GM12878 (cell line): ENCODE measurements around the gene TP73. TPM values are rescaled to one million over a fixed set of nuclear protein-coding genes. Genes with fewer than 3 reads are reported as not detected.

Source experiments
- ATAC-seq: fragments of 200-7000 bp; cut with Tn5 transposase; 3 replicates; pipeline ENCODE4 v1.9.1; 2020; ENCODE audit warnings: mild to moderate bottlenecking, moderate library complexity
- BruUV-seq: library from RNA; stranded (reverse); fragments of 400-500 nt; replicated peaks from 2 replicates; lab custom pipeline; 2021; lab: Mats Ljungman, UMichigan
- CTCF ChIA-PET: fragments of 300-600 bp; sonication (Branson Sonifier 250); formaldehyde crosslinking; extraction: SDS; loops from one replicate; lab custom pipeline; 2021; ENCODE audit warnings: inconsistent platforms; lab: Yijun Ruan, JAX
- POLR2A ChIA-PET: fragments of 350-600 bp; formaldehyde crosslinking; extraction: SDS; loops from one replicate; lab custom pipeline; 2021; ENCODE audit warnings: inconsistent platforms; lab: Charles Lee
- RAD21 ChIA-PET: fragments of 300-600 bp; sonication (Branson Sonifier 250); formaldehyde crosslinking; loops from one replicate; lab custom pipeline; 2023; ENCODE audit warnings: antibody characterized with exemption; ENCODE audit not compliant: unreplicated experiment; lab: Charles Lee
- SMC1A ChIA-PET: fragments of 300-600 bp; sonication (Branson Sonifier 250); formaldehyde crosslinking; loops from one replicate; lab custom pipeline; 2023; ENCODE audit not compliant: unreplicated experiment, uncharacterized antibody; lab: Charles Lee
- DNase-seq: peaks from one replicate; pipeline ENCODE4 v3.0.0-alpha.2; 2011; ENCODE audit warnings: low read depth, low spot score
- FAIRE-seq: peaks from 3 replicates; lab custom pipeline; 2011; peaks lifted over from hg19 to GRCh38; lab: Jason Lieb, UNC
- H2AFZ ChIP-seq: 2 replicates; pipeline ENCODE4 v1.6.0; 2011; ENCODE audit warnings: low read depth, low read length, control low read depth; ENCODE audit not compliant: control insufficient read depth
- H3K27ac ChIP-seq: 2 replicates; pipeline ENCODE4 v1.5.1; 2011; ENCODE audit warnings: control low read depth; ENCODE audit not compliant: control insufficient read depth, insufficient read depth
- H3K27me3 ChIP-seq, 2 experiments: replicated peaks in 1 of 2; 2 replicates each; pipeline versions ENCODE4 v1.6.0 to v1.6.1; 2011; ENCODE audit warnings: low read length in 1 of 2; ENCODE audit not compliant: control insufficient read depth in 2 of 2, insufficient read depth in 2 of 2
- H3K36me3 ChIP-seq, 2 experiments: 2 replicates each; pipeline ENCODE4 v1.5.1; 2011; ENCODE audit warnings: low read length in 1 of 2; ENCODE audit not compliant: control insufficient read depth in 2 of 2, insufficient read depth in 2 of 2
- H3K4me1 ChIP-seq: 2 replicates; pipeline ENCODE4 v1.6.1; 2011; ENCODE audit warnings: mild to moderate bottlenecking, low read length, moderate library complexity, mixed read lengths; ENCODE audit not compliant: control insufficient read depth, insufficient read depth
- H3K4me2 ChIP-seq: 2 replicates; pipeline ENCODE4 v1.6.0; 2011; ENCODE audit warnings: control low read depth; ENCODE audit not compliant: control insufficient read depth, insufficient read depth
- H3K4me3 ChIP-seq: fragments of 200-600 bp; sonication (generic); 2 replicates; pipeline ENCODE4 v1.5.1; 2016
- H3K79me2 ChIP-seq: 2 replicates; pipeline ENCODE4 v1.6.0; 2011; ENCODE audit warnings: low read length; ENCODE audit not compliant: control insufficient read depth, insufficient read depth
- H3K9ac ChIP-seq: 2 replicates; pipeline ENCODE4 v1.8.0; 2011; ENCODE audit warnings: low read length, control low read depth, mixed read lengths; ENCODE audit not compliant: control insufficient read depth, insufficient read depth
- H3K9me3 ChIP-seq: replicated peaks from 3 replicates; pipeline ENCODE4 v1.5.1; 2011; ENCODE audit warnings: mild to moderate bottlenecking, low read length; ENCODE audit not compliant: control insufficient read depth, insufficient read depth
- H4K20me1 ChIP-seq: 2 replicates; pipeline ENCODE4 v1.6.0; 2011; ENCODE audit not compliant: control insufficient read depth, insufficient read depth
- ASH2L ChIP-seq: fragments of 300-600, 200-600 bp; sonication (generic); IDR thresholded peaks from 2 replicates; pipeline ENCODE4 v1.6.1; 2017; ENCODE audit warnings: low read depth, mild to moderate bottlenecking, borderline replicate concordance
- BACH1 ChIP-seq: fragments of 450-650 bp; IDR thresholded peaks from 2 replicates; pipeline ENCODE4 v1.6.1; 2017; ENCODE audit warnings: mild to moderate bottlenecking, borderline replicate concordance
- BRCA1 ChIP-seq: IDR thresholded peaks from 2 replicates; pipeline ENCODE4 v1.6.1; 2011; ENCODE audit warnings: low read depth, low read length, improper control_type of control experiment
- CBX5 ChIP-seq: sonication (generic); IDR thresholded peaks from 2 replicates; pipeline ENCODE4 v1.6.1; 2016; ENCODE audit warnings: low read depth, moderate library complexity, mild to moderate bottlenecking, inconsistent platforms
- EZH2 ChIP-seq: IDR thresholded peaks from 2 replicates; pipeline ENCODE4 v1.6.1; 2012; ENCODE audit warnings: low read depth, mild to moderate bottlenecking, control low read depth, inconsistent platforms, low read length, borderline replicate concordance; ENCODE audit not compliant: control insufficient read depth
- POLR2A ChIP-seq: IDR thresholded peaks from 2 replicates; pipeline ENCODE4 v1.6.1; 2011; ENCODE audit warnings: low read depth, mild to moderate bottlenecking, low read length
- ZSCAN29 ChIP-seq: fragments of 450-650 bp; IDR thresholded peaks from 2 replicates; pipeline ENCODE4 v1.6.1; 2017; ENCODE audit warnings: mild to moderate bottlenecking, moderate library complexity
- WGBS: methylation state at CpG from one replicate; pipeline ENCODE4 v1.1.6; 2016; ENCODE audit warnings: low lambda C conversion rate; ENCODE audit not compliant: insufficient replicate concordance, insufficient coverage; ENCODE audit errors: missing lambda C conversion rate; 5-methylcytosine and 5-hydroxymethylcytosine counted together
- in situ Hi-C: fragments of 300-500 bp; cut with MboI; formaldehyde crosslinking; loops from 9 replicates; pipeline ENCODE4 v1.14.3; 2018; ENCODE audit warnings: mixed read lengths
- intact Hi-C: fragments of 100-400 bp; cut with micrococcal nuclease; formaldehyde crosslinking; loops from one replicate; pipeline ENCODE4 v1.14.2; 2022; ENCODE audit not compliant: unreplicated experiment
- polyA plus RNA-seq, 11 experiments: library from polyadenylated mRNA; depleted of rRNA in 4 of 11; unstranded in 6 of 11; stranded (reverse) in 5 of 11; fragments of >200 nt; fragmentation: Nextera tagmentation in 4 of 11; fragmentation: Illumina TruSeq in 1 of 11; extraction: Ambion mirVana in 4 of 11; extraction: Trizol in 1 of 11; gene quantifications; 1 replicate in 1 of 11; 2 replicates in 10 of 11; pipeline versions ENCODE4 v1.2.1 to v1.2.3, GENCODE V29; 2011 to 2016; ENCODE audit warnings: inconsistent platforms in 2 of 11, missing spikeins in 2 of 11, low read depth in 1 of 11
- total RNA-seq, 4 experiments: library from RNA; depleted of rRNA in 3 of 4; stranded (reverse); fragments of >200 nt in 3 of 4; fragmentation: Illumina TruSeq in 1 of 4; extraction: Trizol in 1 of 4; gene quantifications; 2 replicates each; pipeline versions ENCODE4 v1.2.1 to v1.2.3, GENCODE V29; 2013 to 2021
- TF ChIP-seq, protein P1 (sequence below): fragments of 450-650 bp; conservative IDR thresholded peaks from 2 replicates; pipeline ENCODE4 v1.6.1; 2017; ENCODE audit warnings: mild to moderate bottlenecking, moderate library complexity
- TF ChIP-seq, protein P2 (sequence below): IDR thresholded peaks from 2 replicates; pipeline ENCODE4 v1.6.1; 2012; ENCODE audit warnings: low read depth, low read length, improper control_type of control experiment
- TF ChIP-seq, protein P3 (sequence below): fragments of 450-650 bp; IDR thresholded peaks from 2 replicates; pipeline ENCODE4 v1.6.1; 2018; ENCODE audit warnings: mild to moderate bottlenecking, low read depth, moderate library complexity; ENCODE audit not compliant: partially characterized antibody

The TP73 gene
- total and polyA plus RNA-seq, 10 of the 15 experiments (the other 5 are each of a cell fraction or from before 2014, with no cell fraction given): 0.08 to 54.2 (median 14.9) TPM

DNA sequence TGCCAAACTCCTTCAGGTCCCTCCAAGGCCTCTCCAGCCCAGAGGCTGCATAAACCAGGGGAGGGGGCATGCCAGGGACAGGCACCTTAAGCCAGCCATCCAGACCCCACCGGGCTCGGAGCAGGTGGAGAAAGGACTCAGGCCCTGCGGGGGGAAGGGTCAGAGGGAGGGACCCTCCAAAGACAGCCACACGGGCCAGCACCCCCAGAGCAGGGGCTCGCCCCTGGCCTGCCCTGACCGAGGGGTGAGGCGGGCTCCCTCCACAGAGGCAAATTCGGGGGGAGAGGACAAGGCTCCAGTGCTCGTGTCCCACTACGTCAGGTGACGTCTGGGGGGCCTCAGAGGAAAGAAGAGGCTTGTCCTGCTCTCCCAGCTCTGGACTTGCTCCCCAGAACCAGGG lies 49.2 kb upstream of the TP73 start:
- WGBS: 19% methylated on average over 11 of the region's 11 CpGs
- BruUV-seq: no TSS peak
- ATAC-seq: no peak

More for the DNA sequence above, 49.2 kb upstream of the TP73 start:
- no peaks in the 10 kb centered on the region for H3K9me3 ChIP-seq
- ChIA-PET SMC1A (no interaction called here), RAD21 (no interaction called here), POLR2A (no interaction called here), CTCF (no interaction called here)
- H3K27me3 ChIP-seq: no peaks in the 10 kb centered on the region; a peak in 1 of 4 replicates
- H2AFZ ChIP-seq: no peak overlapping the region
- 0 out of 2 replicates have a peak, but pooled peaks cover 2% of the 10 kb centered on the region for H3K4me1 ChIP-seq
- in situ Hi-C loops (no loop called here), intact Hi-C loops (no loop called here)
- no peak overlapping the region for H3K4me2 ChIP-seq
- H3K27ac ChIP-seq: no peak overlapping the region
- H3K36me3 ChIP-seq: no peaks in the 10 kb centered on the region
- no peak for DNase-seq
- no peaks in the 10 kb centered on the region for H4K20me1 ChIP-seq
- no peak for FAIRE-seq
- H3K4me3 ChIP-seq: no peak overlapping the region
- TF ChIP-seq, protein P1, sequence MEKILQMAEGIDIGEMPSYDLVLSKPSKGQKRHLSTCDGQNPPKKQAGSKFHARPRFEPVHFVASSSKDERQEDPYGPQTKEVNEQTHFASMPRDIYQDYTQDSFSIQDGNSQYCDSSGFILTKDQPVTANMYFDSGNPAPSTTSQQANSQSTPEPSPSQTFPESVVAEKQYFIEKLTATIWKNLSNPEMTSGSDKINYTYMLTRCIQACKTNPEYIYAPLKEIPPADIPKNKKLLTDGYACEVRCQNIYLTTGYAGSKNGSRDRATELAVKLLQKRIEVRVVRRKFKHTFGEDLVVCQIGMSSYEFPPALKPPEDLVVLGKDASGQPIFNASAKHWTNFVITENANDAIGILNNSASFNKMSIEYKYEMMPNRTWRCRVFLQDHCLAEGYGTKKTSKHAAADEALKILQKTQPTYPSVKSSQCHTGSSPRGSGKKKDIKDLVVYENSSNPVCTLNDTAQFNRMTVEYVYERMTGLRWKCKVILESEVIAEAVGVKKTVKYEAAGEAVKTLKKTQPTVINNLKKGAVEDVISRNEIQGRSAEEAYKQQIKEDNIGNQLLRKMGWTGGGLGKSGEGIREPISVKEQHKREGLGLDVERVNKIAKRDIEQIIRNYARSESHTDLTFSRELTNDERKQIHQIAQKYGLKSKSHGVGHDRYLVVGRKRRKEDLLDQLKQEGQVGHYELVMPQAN: no peak
- TF ChIP-seq BRCA1 (no peak), CBX5 (no peak), POLR2A (no peak), ASH2L (no peak), ZSCAN29 (no peak), EZH2 (no peak), BACH1 (no peak)
- TF ChIP-seq, protein P2, sequence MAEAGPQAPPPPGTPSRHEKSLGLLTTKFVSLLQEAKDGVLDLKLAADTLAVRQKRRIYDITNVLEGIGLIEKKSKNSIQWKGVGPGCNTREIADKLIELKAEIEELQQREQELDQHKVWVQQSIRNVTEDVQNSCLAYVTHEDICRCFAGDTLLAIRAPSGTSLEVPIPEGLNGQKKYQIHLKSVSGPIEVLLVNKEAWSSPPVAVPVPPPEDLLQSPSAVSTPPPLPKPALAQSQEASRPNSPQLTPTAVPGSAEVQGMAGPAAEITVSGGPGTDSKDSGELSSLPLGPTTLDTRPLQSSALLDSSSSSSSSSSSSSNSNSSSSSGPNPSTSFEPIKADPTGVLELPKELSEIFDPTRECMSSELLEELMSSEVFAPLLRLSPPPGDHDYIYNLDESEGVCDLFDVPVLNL: no peak
- TF ChIP-seq, protein P3, sequence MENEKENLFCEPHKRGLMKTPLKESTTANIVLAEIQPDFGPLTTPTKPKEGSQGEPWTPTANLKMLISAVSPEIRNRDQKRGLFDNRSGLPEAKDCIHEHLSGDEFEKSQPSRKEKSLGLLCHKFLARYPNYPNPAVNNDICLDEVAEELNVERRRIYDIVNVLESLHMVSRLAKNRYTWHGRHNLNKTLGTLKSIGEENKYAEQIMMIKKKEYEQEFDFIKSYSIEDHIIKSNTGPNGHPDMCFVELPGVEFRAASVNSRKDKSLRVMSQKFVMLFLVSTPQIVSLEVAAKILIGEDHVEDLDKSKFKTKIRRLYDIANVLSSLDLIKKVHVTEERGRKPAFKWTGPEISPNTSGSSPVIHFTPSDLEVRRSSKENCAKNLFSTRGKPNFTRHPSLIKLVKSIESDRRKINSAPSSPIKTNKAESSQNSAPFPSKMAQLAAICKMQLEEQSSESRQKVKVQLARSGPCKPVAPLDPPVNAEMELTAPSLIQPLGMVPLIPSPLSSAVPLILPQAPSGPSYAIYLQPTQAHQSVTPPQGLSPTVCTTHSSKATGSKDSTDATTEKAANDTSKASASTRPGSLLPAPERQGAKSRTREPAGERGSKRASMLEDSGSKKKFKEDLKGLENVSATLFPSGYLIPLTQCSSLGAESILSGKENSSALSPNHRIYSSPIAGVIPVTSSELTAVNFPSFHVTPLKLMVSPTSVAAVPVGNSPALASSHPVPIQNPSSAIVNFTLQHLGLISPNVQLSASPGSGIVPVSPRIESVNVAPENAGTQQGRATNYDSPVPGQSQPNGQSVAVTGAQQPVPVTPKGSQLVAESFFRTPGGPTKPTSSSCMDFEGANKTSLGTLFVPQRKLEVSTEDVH: no peak
- no peak overlapping the region for H3K9ac ChIP-seq
- no peaks in the 10 kb centered on the region for H3K79me2 ChIP-seq
